Measurements from ENCODE around the gene LDLRAD3.

Gene LDLRAD3

GRCh38 chr11:36077368-36077767 lies 133.5 kb downstream of the LDLRAD3 start:
- TF ChIP-seq GATA2 (IDR thresholded peaks at IDR 0.05; ENCODE audit: low read depth, low read length), result no peak
- no peak for TF ChIP-seq GATA3 (IDR thresholded peaks at IDR 0.05; ENCODE audit: low read depth, low read length)

- TF ChIP-seq GATA2 (IDR thresholded peaks at IDR 0.05; ENCODE audit: low read depth, low read length) (no peak), GATA3 (IDR thresholded peaks at IDR 0.05; ENCODE audit: low read depth, low read length) (no peak)
Observed at GRCh38 chr11:36077886-36078685, 134.2 kb downstream of the LDLRAD3 start.

GRCh38 chr11:36078686-36079055 lies 134.8 kb downstream of the LDLRAD3 start:
- TF ChIP-seq GATA3 (IDR thresholded peaks at IDR 0.05; ENCODE audit: low read depth, low read length), result no peak
- no peak for TF ChIP-seq GATA2 (IDR thresholded peaks at IDR 0.05; ENCODE audit: low read depth, low read length)

- TF ChIP-seq GATA2 (IDR thresholded peaks at IDR 0.05; ENCODE audit: low read depth, low read length) (no peak), GATA3 (IDR thresholded peaks at IDR 0.05; ENCODE audit: low read depth, low read length) (no peak)
Observed at GRCh38 chr11:36079878-36080675, 136.2 kb downstream of the LDLRAD3 start.

GRCh38 chr11:36081274-36081945 lies 137.5 kb downstream of the LDLRAD3 start:
- TF ChIP-seq GATA3 (IDR thresholded peaks at IDR 0.05; ENCODE audit: low read depth, low read length) (no peak), GATA2 (IDR thresholded peaks at IDR 0.05; ENCODE audit: low read depth, low read length) (no peak)

GRCh38 chr11:36086366-36086765 lies 142.5 kb downstream of the LDLRAD3 start:
- TF ChIP-seq GATA2 (IDR thresholded peaks at IDR 0.05; ENCODE audit: low read depth, low read length) (no peak), GATA3 (IDR thresholded peaks at IDR 0.05; ENCODE audit: low read depth, low read length) (no peak)

- no peak for TF ChIP-seq GATA2 (IDR thresholded peaks at IDR 0.05; ENCODE audit: low read depth, low read length)
- TF ChIP-seq GATA3 (IDR thresholded peaks at IDR 0.05; ENCODE audit: low read depth, low read length), result no peak
Observed at GRCh38 chr11:36088266-36088972, 144.6 kb downstream of the LDLRAD3 start.

GRCh38 chr11:36089920-36090319 lies 146.1 kb downstream of the LDLRAD3 start:
- TF ChIP-seq GATA3 (IDR thresholded peaks at IDR 0.05; ENCODE audit: low read depth, low read length) (no peak), GATA2 (IDR thresholded peaks at IDR 0.05; ENCODE audit: low read depth, low read length) (no peak)

- TF ChIP-seq GATA3 (IDR thresholded peaks at IDR 0.05; ENCODE audit: low read depth, low read length) (no peak), GATA2 (IDR thresholded peaks at IDR 0.05; ENCODE audit: low read depth, low read length) (no peak)
Observed at GRCh38 chr11:36090356-36091109, 146.7 kb downstream of the LDLRAD3 start.

- no peak for TF ChIP-seq GATA2 (IDR thresholded peaks at IDR 0.05; ENCODE audit: low read depth, low read length)
- no peak for TF ChIP-seq GATA3 (IDR thresholded peaks at IDR 0.05; ENCODE audit: low read depth, low read length)
Observed at GRCh38 chr11:36091256-36091811, 147.5 kb downstream of the LDLRAD3 start.

- no peak for TF ChIP-seq GATA3 (IDR thresholded peaks at IDR 0.05; ENCODE audit: low read depth, low read length)
- no peak for TF ChIP-seq GATA2 (IDR thresholded peaks at IDR 0.05; ENCODE audit: low read depth, low read length)
Observed at GRCh38 chr11:36092314-36093030, 148.6 kb downstream of the LDLRAD3 start.

- TF ChIP-seq GATA3 (IDR thresholded peaks at IDR 0.05; ENCODE audit: low read depth, low read length) (no peak), GATA2 (IDR thresholded peaks at IDR 0.05; ENCODE audit: low read depth, low read length) (no peak)
Observed at GRCh38 chr11:36093548-36093947, 149.7 kb downstream of the LDLRAD3 start.

Data from SH-SY5Y (cell line).